NT2/D1 (cell line): ENCODE measurements around the gene RPL32.

ENCODE experiments used
- YY1 ChIP-seq: IDR thresholded peaks from 2 replicates; pipeline ENCODE4 v1.6.1; 2011; ENCODE audit not compliant: insufficient read length, insufficient read depth
- ZNF274 ChIP-seq: IDR thresholded peaks from 2 replicates; pipeline ENCODE4 v1.6.1; 2011; ENCODE audit warnings: mild to moderate bottlenecking, low read depth, low read length

DNA sequence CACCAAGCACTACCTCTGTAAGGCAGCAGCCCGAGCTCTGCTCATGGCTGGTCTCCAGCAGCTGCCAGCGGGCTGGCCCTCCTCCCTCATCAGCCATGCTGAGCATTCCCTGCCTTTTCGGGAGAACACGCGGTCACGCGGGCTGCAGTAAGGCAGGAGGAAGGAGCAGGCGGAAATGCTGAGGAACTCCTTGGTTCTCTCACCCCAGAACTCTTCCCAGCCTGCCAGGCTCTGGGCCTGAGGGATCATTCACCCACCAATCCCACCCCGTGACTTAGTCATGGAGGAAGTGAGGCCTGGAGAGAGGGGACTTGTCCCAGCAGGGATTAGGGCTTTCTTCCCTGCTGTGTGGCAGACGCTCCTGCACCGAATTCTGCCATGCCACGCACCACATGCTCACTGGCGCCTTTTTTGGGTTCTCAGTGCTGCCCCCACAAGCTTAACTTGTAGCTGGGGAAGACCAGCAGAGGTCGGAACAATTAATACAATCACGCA lies 42.9 kb upstream of the RPL32 start:
- TF ChIP-seq ZNF274 = no peak
- TF ChIP-seq YY1 = no peak
